Vagina (tissue), 2 donors: ENCODE measurements around the gene ADAMTS17.

Experiments used
- POLR2AphosphoS5 ChIP-seq, 2 donors: sonication (generic); formaldehyde crosslinking; IDR thresholded peaks; one replicate each; pipeline ENCODE4 v1.9.0; 2017; ENCODE audit warnings: antibody characterized with exemption in 2 of 2, mild to moderate bottlenecking in 2 of 2, low read depth in 1 of 2; ENCODE audit not compliant: insufficient read depth in 1 of 2
- TF ChIP-seq, protein P1 (sequence below), 3 experiments: fragments of 450-650 bp in 2 of 3; fragments of 200-600 bp in 1 of 3; sonication (generic) in 1 of 3; IDR thresholded peaks; one replicate each; pipeline ENCODE4 v1.5.1; 2017 to 2019; ENCODE audit warnings: antibody characterized with exemption in 3 of 3, mild to moderate bottlenecking in 2 of 3, moderate library complexity in 2 of 3

DNA sequence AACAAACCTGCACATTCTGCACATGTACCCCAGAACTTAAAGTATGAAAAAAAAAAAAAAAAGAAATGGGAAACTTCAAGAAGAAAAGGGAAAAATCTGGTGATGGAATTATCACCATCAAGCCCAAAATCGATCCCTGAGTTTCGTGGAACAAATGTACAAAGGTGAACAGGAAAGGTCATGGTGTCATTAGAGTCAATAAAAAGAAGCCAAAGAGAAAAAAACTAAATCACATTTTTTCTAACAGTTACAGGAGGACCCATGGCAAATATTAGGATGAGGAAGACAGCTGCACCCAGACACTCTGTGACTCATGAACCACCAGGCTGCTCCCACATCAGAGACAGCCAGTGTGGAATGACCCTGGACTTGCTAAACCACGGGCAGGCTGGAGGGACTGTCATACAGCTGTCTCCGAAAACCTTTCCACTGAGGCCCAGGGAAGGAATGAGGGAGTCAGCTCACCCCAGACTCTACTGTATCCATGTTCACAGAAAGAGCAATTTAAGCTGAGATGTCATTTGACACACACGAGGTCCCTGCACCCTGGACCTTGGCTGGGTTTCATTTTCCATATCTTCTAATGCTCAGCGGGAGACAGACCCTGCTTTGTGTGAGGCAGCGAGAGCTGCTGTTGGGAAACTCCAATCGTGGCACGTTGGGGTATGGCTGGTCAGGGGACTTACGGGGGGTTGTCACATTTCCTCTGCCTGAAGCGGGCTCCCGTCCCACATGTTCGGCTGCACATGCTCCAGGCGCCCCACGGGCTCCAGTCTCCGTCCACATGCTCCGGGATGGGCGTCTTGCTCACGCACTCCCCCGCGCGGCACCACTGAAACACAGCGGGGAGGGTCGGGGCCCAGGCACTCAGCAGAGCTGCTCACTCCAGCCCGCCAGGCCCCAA, 210.2 kb downstream of the ADAMTS17 start:
- TF ChIP-seq, protein P1, sequence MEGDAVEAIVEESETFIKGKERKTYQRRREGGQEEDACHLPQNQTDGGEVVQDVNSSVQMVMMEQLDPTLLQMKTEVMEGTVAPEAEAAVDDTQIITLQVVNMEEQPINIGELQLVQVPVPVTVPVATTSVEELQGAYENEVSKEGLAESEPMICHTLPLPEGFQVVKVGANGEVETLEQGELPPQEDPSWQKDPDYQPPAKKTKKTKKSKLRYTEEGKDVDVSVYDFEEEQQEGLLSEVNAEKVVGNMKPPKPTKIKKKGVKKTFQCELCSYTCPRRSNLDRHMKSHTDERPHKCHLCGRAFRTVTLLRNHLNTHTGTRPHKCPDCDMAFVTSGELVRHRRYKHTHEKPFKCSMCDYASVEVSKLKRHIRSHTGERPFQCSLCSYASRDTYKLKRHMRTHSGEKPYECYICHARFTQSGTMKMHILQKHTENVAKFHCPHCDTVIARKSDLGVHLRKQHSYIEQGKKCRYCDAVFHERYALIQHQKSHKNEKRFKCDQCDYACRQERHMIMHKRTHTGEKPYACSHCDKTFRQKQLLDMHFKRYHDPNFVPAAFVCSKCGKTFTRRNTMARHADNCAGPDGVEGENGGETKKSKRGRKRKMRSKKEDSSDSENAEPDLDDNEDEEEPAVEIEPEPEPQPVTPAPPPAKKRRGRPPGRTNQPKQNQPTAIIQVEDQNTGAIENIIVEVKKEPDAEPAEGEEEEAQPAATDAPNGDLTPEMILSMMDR (IDR thresholded peaks at IDR 0.05) = no peak
- TF ChIP-seq POLR2AphosphoS5 (IDR thresholded peaks at IDR 0.05; ENCODE audit: insufficient read depth in 1 of 2, low read depth in 1 of 2) = no peak
